Right forelimb (tissue), 1 donor: ENCODE data around the gene FANK1.
A peak's percentile ranks its signal among the peaks of the same experiment; 100 is the strongest.
"Not testable (repeated sequence)": the region's sequence is repeated elsewhere in the genome, so short reads cannot be mapped to it uniquely, and the experiment has no call there.

Experiments
- DNase-seq: peaks from one replicate; pipeline ENCODE4 v3.0.0-alpha.2; 2018

Gene FANK1

GRCh38 chr10:125896088-125896934 lies at the start of gene FANK1:
Gene FANK1, plus strand, starts transcription at chr10:125896564. Its CDS starts 79 bp downstream, at chr10:125896643.
- DNase-seq = peak; percentile 93

GRCh38 chr10:125846894-125847293 lies 49.5 kb upstream of the FANK1 start:
- no peak for DNase-seq

- no peak for DNase-seq
Measured at GRCh38 chr10:125848371-125848770, 48.0 kb upstream of the FANK1 start.

GRCh38 chr10:125848857-125849256 lies 47.5 kb upstream of the FANK1 start:
- no peak for DNase-seq

GRCh38 chr10:125849448-125849847 lies 46.9 kb upstream of the FANK1 start:
- no peak for DNase-seq

GRCh38 chr10:125850766-125851731 lies 45.3 kb upstream of the FANK1 start:
- no peak for DNase-seq

GRCh38 chr10:125852487-125852886 lies 43.9 kb upstream of the FANK1 start:
- DNase-seq = no peak

GRCh38 chr10:125857185-125857760 lies 39.1 kb upstream of the FANK1 start:
- no peak for DNase-seq

GRCh38 chr10:125859128-125859817 lies 37.1 kb upstream of the FANK1 start:
- DNase-seq = no peak

- DNase-seq = no peak
Measured at GRCh38 chr10:125865120-125865519, 31.2 kb upstream of the FANK1 start.

- no peak for DNase-seq
Measured at GRCh38 chr10:125866421-125867029, 29.8 kb upstream of the FANK1 start.

GRCh38 chr10:125868372-125868975 lies 27.9 kb upstream of the FANK1 start:
- DNase-seq = no peak

- no peak for DNase-seq
Measured at GRCh38 chr10:125871338-125871737, 25.0 kb upstream of the FANK1 start.

- no peak for DNase-seq
Measured at GRCh38 chr10:125878957-125879835, 17.2 kb upstream of the FANK1 start.

- DNase-seq = no peak
Measured at GRCh38 chr10:125880719-125881118, 15.6 kb upstream of the FANK1 start.

GRCh38 chr10:125881192-125881591 lies 15.2 kb upstream of the FANK1 start, which contains the start of gene DHX32:
Gene DHX32, minus strand, starts transcription at chr10:125881292. Its CDS starts 468 bp downstream, at chr10:125880824.
- no peak for DNase-seq

GRCh38 chr10:125882596-125882995 lies 13.8 kb upstream of the FANK1 start:
- DNase-seq = no peak

GRCh38 chr10:125883211-125883610 lies 13.2 kb upstream of the FANK1 start:
- no peak for DNase-seq

- DNase-seq = no peak
Measured at GRCh38 chr10:125886914-125887512, 9.4 kb upstream of the FANK1 start.

- not testable (repeated sequence) for DNase-seq
Measured at GRCh38 chr10:125889441-125889840, 6.9 kb upstream of the FANK1 start.
